Spleen (tissue), 7 donors: ENCODE measurements around the gene SLC2A10.

Source experiments
- POLR2A ChIP-seq, 3 donors: fragments of 450-650 bp; IDR thresholded peaks; one replicate each; pipeline ENCODE4 v1.5.1; 2017; ENCODE audit warnings: antibody characterized with exemption in 3 of 3, mild to moderate bottlenecking in 1 of 3
- TF ChIP-seq, protein P1 (sequence below), 11 experiments: fragments of 200-600 bp in 7 of 11; fragments of 450-650 bp in 4 of 11; sonication (generic) in 4 of 11; IDR thresholded peaks in 8 of 11; conservative IDR thresholded peaks in 3 of 11; 1 replicate in 7 of 11; 2 replicates in 4 of 11; pipeline versions ENCODE4 v1.4.0 to v1.8.0; 2016 to 2021; ENCODE audit warnings: antibody characterized with exemption in 11 of 11, inconsistent platforms in 4 of 11, mild to moderate bottlenecking in 1 of 11
- donor health status: DM: no; HTN: no; CAD: no; lungs with moderate emphysema.
- donor health status: DM: no; HTN: no; CAD: no.
- donor health status: DM: no; HTN: no; CAD: no.

- TF ChIP-seq, protein P1, sequence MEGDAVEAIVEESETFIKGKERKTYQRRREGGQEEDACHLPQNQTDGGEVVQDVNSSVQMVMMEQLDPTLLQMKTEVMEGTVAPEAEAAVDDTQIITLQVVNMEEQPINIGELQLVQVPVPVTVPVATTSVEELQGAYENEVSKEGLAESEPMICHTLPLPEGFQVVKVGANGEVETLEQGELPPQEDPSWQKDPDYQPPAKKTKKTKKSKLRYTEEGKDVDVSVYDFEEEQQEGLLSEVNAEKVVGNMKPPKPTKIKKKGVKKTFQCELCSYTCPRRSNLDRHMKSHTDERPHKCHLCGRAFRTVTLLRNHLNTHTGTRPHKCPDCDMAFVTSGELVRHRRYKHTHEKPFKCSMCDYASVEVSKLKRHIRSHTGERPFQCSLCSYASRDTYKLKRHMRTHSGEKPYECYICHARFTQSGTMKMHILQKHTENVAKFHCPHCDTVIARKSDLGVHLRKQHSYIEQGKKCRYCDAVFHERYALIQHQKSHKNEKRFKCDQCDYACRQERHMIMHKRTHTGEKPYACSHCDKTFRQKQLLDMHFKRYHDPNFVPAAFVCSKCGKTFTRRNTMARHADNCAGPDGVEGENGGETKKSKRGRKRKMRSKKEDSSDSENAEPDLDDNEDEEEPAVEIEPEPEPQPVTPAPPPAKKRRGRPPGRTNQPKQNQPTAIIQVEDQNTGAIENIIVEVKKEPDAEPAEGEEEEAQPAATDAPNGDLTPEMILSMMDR (IDR thresholded peaks at IDR 0.05 in 8 of 11, conservative IDR thresholded peaks at IDR 0.05 in 3 of 11): no peak
- TF ChIP-seq POLR2A (IDR thresholded peaks at IDR 0.05): no peak
Measured at GRCh38 chr20:46678516-46678915, 30.9 kb upstream of the SLC2A10 start.
